PC-9 (cell line): ENCODE measurements around the gene MPZL2.

Experiments used
- CTCF ChIP-seq: fragments of 200-600 bp; sonication (generic); conservative IDR thresholded peaks from 2 replicates; pipeline ENCODE4 v1.6.1; 2017; ENCODE audit warnings: mixed run types, antibody characterized with exemption, mild to moderate bottlenecking, moderate library complexity
- EZH2 ChIP-seq: fragments of 200-600 bp; sonication (generic); IDR thresholded peaks from 2 replicates; pipeline ENCODE4 v1.8.0; 2017; ENCODE audit warnings: antibody characterized with exemption, low read depth

- no peak for TF ChIP-seq CTCF
- TF ChIP-seq EZH2, result no peak
These were observed 22.4 kb upstream of the MPZL2 start for GRCh38 chr11:118286545-118286944.
